HG02840 (cell line): Measurements from ENCODE around the gene OOSP4B.
"Not testable (repeated sequence)": the region's sequence is repeated elsewhere in the genome, so short reads cannot be mapped to it uniquely, and the experiment has no call there.

Experiments used
- ATAC-seq: cut with Tn5 transposase; IDR thresholded peaks from one replicate; pipeline ENCODE4 v1.9.1; 2021; ENCODE audit warnings: mild to moderate bottlenecking, moderate library complexity, moderate number of reproducible peaks; ENCODE audit not compliant: unreplicated experiment, low FRiP score

The OOSP4B gene

GRCh38 chr11:60016881-60017280 lies at the start of gene OOSP4B:
OOSP4B (plus strand) TSS chr11:60017181.
- ATAC-seq: no peak

- no peak for ATAC-seq
Measured at GRCh38 chr11:59967677-59968394, 49.1 kb upstream of the OOSP4B start.

DNA sequence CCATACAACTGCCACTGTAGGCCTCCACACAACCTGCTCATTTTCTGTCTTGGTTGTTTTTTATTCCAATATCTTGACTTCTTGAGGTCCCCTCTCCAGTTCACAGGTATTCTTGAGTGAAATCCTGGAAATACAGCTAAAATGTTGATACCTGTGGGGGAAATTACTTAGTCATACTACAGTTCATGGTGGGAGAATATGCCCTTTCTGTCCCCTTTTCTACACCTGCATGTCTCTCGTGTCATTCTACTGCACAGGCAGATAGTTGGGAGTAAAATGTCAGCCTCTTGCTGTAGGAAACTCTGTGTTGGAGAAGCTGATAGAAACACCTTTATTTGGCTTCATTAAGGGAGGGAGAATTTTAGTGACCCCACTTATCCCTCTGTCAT lies 48.6 kb upstream of the OOSP4B start:
- no peak for ATAC-seq

- ATAC-seq: no peak
Measured at GRCh38 chr11:59973097-59973496, 43.9 kb upstream of the OOSP4B start.

DNA sequence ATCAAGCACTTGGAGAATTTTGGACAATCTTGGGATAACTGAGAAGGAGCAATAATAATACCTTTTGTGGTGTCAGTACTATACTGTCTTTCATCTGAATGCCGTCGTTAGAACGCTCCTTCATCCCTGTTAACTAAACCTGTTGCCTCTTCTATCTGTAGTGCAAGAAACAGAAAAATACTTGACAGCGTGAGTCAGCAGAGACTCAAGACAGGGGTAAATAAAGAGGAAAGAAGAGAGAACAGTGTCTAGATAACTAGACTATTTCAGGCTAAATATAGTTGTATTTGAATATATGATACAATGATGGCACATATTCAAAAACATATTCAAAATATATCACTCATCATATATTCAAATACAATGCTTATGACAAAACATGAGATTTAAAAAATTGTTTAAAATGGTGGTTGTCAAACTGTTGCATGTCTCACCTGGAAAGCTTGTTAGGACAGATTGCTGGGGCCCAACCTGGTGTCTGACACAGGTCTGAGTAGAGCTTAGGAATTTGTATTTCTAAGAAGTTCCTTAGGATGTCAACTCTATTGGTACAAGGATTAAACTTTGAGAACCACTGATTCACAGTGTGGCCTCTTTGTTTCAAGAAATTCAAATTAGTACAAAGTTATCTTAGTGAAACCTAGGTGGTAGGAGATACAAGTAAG lies 35.7 kb upstream of the OOSP4B start:
- ATAC-seq: no peak

- ATAC-seq: not testable (repeated sequence)
Measured at GRCh38 chr11:59982037-59982436, 34.9 kb upstream of the OOSP4B start.

DNA sequence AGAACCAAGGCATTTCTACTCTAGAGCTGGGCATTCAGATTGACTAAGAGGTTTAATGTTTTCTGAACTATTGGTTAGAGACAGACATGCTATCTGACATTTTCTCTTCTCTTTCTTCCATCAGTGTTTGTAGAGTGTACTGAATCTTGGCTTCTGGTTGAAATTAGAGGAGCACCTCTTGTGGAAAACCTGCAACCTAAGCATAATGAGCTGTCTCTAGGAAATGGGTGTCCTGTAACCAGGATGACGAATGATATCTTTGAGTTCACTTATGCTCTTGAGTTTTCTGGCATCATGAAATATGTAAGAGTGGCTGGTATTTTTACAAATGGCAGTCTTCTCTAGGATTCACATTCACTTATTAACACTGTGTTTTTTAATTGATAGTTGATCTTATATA lies 33.8 kb upstream of the OOSP4B start:
- no peak for ATAC-seq

DNA sequence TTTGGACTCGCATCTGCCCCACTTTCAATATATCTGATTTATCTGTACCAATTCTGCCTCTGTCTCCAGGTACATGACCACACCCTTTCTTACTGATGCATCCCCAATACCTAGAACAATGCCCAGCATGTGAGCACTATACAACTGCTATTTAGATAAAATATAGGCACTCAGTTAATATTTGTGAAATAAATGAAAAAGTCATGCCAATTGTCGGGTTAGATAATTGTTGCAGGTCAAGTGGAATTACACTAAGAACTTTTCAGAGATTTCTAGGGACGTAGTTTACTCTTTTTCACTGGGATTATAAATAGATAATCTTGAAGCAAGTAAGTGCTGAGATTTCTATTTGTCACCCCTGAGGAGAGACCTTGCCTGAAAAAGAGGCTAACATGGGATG lies 32.6 kb upstream of the OOSP4B start:
- no peak for ATAC-seq

GRCh38 chr11:59990421-59990820 lies 26.6 kb upstream of the OOSP4B start:
- ATAC-seq: no peak

- ATAC-seq: no peak
Measured at GRCh38 chr11:59992425-59992824, 24.6 kb upstream of the OOSP4B start.

DNA sequence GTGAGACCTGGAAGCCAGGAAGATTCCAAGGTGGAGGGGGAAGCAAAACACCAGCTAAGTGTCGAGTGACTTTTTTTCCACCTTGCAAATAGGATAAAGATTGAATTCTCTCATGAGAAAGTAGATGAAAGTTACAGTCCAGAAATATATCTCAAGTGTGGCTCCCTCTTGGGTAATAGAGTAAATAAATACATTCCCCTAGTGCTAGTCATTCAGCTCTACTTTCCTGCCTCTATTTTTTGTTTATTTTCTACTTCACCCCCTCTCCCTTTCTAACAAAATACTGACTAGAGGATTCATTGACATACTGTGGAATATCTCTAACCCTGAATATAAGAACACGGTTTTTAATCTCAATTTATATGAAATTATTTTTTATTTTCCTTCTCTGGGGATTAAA lies 19.2 kb upstream of the OOSP4B start:
- no peak for ATAC-seq

DNA sequence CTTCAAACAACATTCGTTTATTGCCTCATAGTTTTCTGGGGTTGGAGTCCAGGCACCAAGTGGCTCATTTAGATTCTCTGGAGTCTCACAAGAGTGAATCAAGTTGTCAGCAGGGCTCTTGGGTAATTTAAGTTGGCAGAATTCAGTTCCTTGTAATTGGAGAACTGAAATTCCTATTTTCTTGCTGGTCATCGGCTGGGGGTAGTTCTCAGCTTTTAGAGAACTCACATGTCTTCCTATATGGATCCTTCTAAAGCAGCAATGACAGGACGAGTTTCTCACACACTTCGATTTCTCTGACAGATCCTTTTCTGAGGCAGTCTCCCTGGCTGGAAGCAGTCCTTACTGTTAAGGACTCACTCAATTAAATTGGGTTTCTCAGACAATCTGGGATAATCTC lies 17.3 kb upstream of the OOSP4B start:
- ATAC-seq: no peak

DNA sequence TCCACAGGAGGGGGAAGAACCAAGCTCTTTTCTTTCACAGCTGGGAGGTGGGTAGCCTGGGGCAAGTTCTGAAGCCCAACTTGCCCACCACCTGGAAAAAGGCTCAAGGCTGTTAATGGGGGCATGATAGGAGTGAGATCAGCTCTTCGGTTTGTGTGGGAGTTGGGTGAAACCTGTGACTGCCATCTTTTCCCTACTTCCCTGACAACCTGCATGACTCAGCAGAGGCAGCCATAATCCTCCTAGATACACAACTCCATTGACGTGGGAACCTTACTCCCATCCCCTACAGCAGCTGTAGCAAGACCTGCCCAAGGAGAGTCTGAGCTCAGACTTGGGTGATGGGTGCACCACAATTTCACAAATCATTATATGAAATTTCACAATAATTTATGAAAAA lies 13.3 kb upstream of the OOSP4B start:
- ATAC-seq: no peak

DNA sequence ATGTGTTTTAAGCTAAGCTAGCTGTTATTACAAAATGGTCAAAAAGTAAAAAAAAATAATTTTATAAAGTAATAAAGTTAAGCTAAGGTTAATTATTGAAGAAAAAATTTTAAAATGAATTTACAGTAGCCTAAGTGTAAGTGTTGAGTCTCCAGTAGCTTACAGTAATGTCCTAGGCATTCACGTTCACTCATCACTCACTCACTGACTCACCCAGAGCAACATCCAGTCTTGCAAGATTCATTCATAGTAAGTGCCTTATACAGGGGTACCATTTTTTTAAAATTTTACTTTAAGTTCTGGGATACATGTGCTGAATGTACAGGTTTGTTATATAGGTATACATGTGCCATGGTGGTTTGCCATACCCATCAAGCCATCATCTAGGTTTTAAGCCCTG lies 11.6 kb upstream of the OOSP4B start:
- no peak for ATAC-seq

DNA sequence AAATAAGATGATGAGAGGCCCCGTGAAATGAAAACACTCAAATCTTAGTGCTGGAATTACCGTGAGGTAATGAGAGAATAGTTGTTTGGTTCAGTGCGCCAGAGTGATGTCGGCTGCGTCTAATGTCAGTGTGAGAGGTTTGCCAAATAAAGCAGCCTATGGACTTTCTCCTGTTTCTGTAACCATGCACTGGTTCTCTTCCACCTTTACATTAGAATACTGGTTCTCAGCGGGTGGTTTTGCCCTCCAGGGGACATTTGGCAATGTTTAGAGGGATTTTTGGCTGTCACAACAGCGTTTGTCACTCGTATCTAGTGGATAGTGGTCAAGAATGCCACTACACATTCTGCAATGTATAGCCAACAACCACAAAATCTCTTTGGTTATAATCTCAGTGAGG lies 1.1 kb downstream of the OOSP4B start:
- no peak for ATAC-seq

GRCh38 chr11:60020376-60020775 lies 3.4 kb downstream of the OOSP4B start:
- not testable (repeated sequence) for ATAC-seq

DNA sequence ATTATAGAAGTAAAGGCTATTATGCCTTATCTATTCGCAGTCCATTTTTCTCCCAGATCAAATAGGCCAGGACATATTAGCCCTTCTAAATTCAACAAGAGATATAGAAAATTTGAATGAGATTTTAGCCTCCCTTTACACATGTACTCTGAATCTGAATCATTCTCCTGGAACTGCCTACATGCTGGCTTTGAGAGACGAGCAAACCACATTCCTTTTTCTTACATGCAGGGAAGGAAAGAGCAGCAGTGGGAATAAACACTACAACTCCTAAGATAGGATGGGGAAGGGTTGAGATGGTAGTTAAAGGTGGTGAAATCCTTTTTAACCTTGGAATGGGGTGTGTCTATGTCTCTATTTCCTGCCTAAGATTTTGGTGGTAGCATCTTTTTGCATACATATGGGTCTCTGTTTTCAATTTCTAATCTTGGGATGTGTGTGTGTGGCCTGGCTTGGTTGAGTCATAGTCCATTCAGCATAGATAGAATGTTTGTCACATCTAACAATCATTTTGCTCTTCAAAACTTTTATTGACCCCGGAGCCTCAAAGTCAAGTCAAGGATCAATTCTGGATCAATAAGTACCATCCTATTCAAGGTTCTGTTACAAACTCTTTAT lies 12.1 kb downstream of the OOSP4B start:
- ATAC-seq: no peak

- ATAC-seq: no peak
Measured at GRCh38 chr11:60040109-60040508, 23.1 kb downstream of the OOSP4B start, which contains the start of gene OOSP2. OOSP2 (plus strand) TSS chr11:60040409; CDS start chr11:60040460, 51 bp downstream.

- not testable (repeated sequence) for ATAC-seq
Measured at GRCh38 chr11:60050422-60050821, 33.4 kb downstream of the OOSP4B start.

DNA sequence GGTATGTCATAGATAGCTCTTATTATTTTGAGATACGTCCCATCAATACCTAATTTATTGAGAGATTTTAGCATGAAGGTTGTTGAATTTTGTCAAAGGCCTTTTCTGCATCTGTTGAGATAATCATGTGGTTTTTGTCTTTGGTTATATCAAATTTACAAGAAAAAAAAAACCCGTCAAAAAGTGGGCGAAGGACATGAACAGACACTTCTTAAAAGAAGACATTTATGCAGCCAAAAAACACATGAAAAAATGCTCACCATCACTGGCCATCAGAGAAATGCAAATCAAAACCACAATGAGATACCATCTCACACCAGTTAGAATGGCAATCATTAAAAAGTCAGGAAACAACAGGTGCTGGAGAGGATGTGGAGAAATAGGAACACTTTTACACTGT lies 33.9 kb downstream of the OOSP4B start:
- ATAC-seq: not testable (repeated sequence)

DNA sequence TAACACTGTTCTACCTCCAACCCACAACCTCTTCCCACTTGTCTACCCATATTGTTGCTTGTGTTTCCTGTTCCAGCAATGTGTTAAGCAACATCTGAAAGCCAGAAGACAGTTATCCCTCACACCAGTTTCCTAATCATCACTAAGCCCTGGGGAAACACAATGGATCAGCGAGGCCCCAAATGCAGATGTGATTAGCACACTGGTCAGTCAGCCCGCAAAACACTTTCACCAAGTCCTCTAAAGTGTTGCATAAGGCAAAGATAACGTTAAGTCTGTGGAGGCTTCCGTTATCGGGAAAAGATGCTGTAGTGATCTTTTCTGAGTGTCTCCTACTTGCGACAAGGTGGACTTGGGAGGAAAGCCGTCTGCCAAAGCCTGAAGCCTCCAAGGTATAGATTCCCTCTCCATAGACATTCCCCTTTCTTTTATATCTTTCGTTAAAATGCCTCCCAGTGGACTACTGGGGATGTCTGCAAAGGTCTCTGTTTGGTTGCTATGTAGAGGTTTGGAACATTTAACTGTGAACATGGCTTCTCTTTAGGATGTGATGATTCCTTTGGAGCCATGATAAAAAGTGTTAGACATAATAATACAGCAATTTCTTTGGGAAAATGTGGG lies 39.5 kb downstream of the OOSP4B start, which contains the start of gene MS4A3:
MS4A3 (plus strand) TSS at position 317 of the 621 bp plus-strand sequence. CDS start 4,496 bp downstream, outside the sequence.
- ATAC-seq: no peak
